MM.1S (cell line): ENCODE results near the gene CDH9.

ENCODE experiments used
- DNase-seq: peaks from one replicate; pipeline ENCODE4 v3.0.0-alpha.2; 2015
- H2AFZ ChIP-seq: fragments of 300-600 bp; sonication (generic); 2 replicates; pipeline ENCODE4 v1.6.0; 2016; ENCODE audit warnings: antibody characterized with exemption, low read length
- H3F3A ChIP-seq: fragments of 300-600 bp; sonication (generic); 2 replicates; pipeline ENCODE4 v1.6.1; 2016; ENCODE audit warnings: mild to moderate bottlenecking, antibody characterized with exemption, low read length, moderate library complexity, mixed read lengths; ENCODE audit not compliant: insufficient read depth
- H3K27ac ChIP-seq: fragments of 300-600 bp; sonication (generic); 2 replicates; pipeline ENCODE4 v1.5.1; 2016; ENCODE audit warnings: mild to moderate bottlenecking, low read length
- H3K27me3 ChIP-seq: fragments of 300-600 bp; sonication (generic); replicated peaks from 2 replicates; pipeline ENCODE4 v1.6.0; 2016; ENCODE audit warnings: low read length; ENCODE audit not compliant: insufficient read depth
- H3K36me3 ChIP-seq: fragments of 300-600 bp; sonication (generic); replicated peaks from 2 replicates; pipeline ENCODE4 v1.6.1; 2016; ENCODE audit warnings: mild to moderate bottlenecking, low read length, mixed read lengths; ENCODE audit not compliant: insufficient read depth
- H3K4me1 ChIP-seq: fragments of 300-600 bp; sonication (generic); 2 replicates; pipeline ENCODE4 v1.6.1; 2016; ENCODE audit warnings: low read length, mixed read lengths
- H3K4me2 ChIP-seq: fragments of 300-600 bp; sonication (generic); 2 replicates; pipeline ENCODE4 v1.6.0; 2016; ENCODE audit warnings: low read depth, low read length
- H3K4me3 ChIP-seq: fragments of 300-600 bp; sonication (generic); 2 replicates; pipeline ENCODE4 v1.5.1; 2016; ENCODE audit warnings: low read length, mixed read lengths
- H3K79me2 ChIP-seq: fragments of 300-600 bp; sonication (generic); 2 replicates; pipeline ENCODE4 v1.6.1; 2016; ENCODE audit warnings: mixed run types, low read length, mixed read lengths
- H3K9ac ChIP-seq: fragments of 300-600 bp; sonication (generic); 2 replicates; pipeline ENCODE4 v1.6.1; 2016; ENCODE audit warnings: low read length, mixed read lengths
- H3K9me2 ChIP-seq: fragments of 300-600 bp; sonication (generic); replicated peaks from 2 replicates; pipeline ENCODE4 v1.6.1; 2016; ENCODE audit warnings: mild to moderate bottlenecking, low read length, mixed read lengths; ENCODE audit not compliant: insufficient read depth
- H3K9me3 ChIP-seq: fragments of 300-600 bp; sonication (generic); replicated peaks from 2 replicates; pipeline ENCODE4 v1.6.1; 2016; ENCODE audit warnings: mild to moderate bottlenecking, low read length, mixed read lengths; ENCODE audit not compliant: insufficient read depth
- H4K20me1 ChIP-seq: fragments of 300-600 bp; sonication (generic); 2 replicates; pipeline ENCODE4 v1.6.1; 2016; ENCODE audit warnings: mild to moderate bottlenecking, low read length, moderate library complexity, mixed read lengths; ENCODE audit not compliant: insufficient read depth
- CTCF ChIP-seq: fragments of 300-600 bp; sonication (generic); IDR thresholded peaks from 2 replicates; pipeline ENCODE4 v1.5.1; 2016; ENCODE audit warnings: antibody characterized with exemption, low read length, mixed read lengths
- EZH2 ChIP-seq: fragments of 300-600 bp; sonication (generic); optimal IDR thresholded peaks from 2 replicates; pipeline ENCODE3; 2017; ENCODE audit warnings: low read depth, mild to moderate bottlenecking, antibody characterized with exemption, low read length, mixed read lengths
- EZH2phosphoT487 ChIP-seq: fragments of 300-600 bp; sonication (generic); IDR thresholded peaks from 2 replicates; pipeline ENCODE4 v1.6.1; 2018; ENCODE audit warnings: antibody characterized with exemption, low read length

The CDH9 gene

GRCh38 chr5:27041372-27041771 is 3.0 kb upstream of the CDH9 start:
- H3K4me2 ChIP-seq = no peak overlapping the region
- H3K9me3 ChIP-seq = no peaks in the 10 kb centered on the region
- TF ChIP-seq EZH2 (no peak), EZH2phosphoT487 (no peak), CTCF (no peak)
- H3K79me2 ChIP-seq = no peaks in the 10 kb centered on the region
- H3K4me1 ChIP-seq = no peaks in the 10 kb centered on the region
- H3K36me3 ChIP-seq = no peaks in the 10 kb centered on the region
- H4K20me1 ChIP-seq = no peaks in the 10 kb centered on the region
- no peak overlapping the region for H3K9ac ChIP-seq
- H3K27ac ChIP-seq = no peak overlapping the region
- no peaks in the 10 kb centered on the region for H3K9me2 ChIP-seq
- H3K27me3 ChIP-seq = no peaks in the 10 kb centered on the region
- no peak overlapping the region for H3K4me3 ChIP-seq
- no peaks in the 10 kb centered on the region for H3F3A ChIP-seq
- no peak overlapping the region for H2AFZ ChIP-seq
- DNase-seq = no peak

GRCh38 chr5:27034565-27034964 is 3.8 kb downstream of the CDH9 start:
- Histone ChIP-seq H3K9ac (no peak overlapping the region), H2AFZ (no peak overlapping the region), H3F3A (no peaks in the 10 kb centered on the region), H3K36me3 (no peaks in the 10 kb centered on the region), H3K4me3 (no peak overlapping the region), H3K4me2 (no peak overlapping the region), H4K20me1 (no peaks in the 10 kb centered on the region), H3K27me3 (no peaks in the 10 kb centered on the region), H3K9me3 (no peaks in the 10 kb centered on the region), H3K9me2 (no peaks in the 10 kb centered on the region), H3K27ac (no peak overlapping the region), H3K4me1 (no peaks in the 10 kb centered on the region), H3K79me2 (no peaks in the 10 kb centered on the region)
- TF ChIP-seq CTCF (no peak), EZH2phosphoT487 (no peak), EZH2 (no peak)
- DNase-seq = no peak

GRCh38 chr5:27026801-27027200 is 11.6 kb downstream of the CDH9 start:
- Histone ChIP-seq H3K36me3 (no peaks in the 10 kb centered on the region), H3K27ac (no peak overlapping the region), H3K4me1 (no peaks in the 10 kb centered on the region), H3K27me3 (no peaks in the 10 kb centered on the region), H3K9me2 (no peaks in the 10 kb centered on the region), H3F3A (no peaks in the 10 kb centered on the region), H3K4me3 (no peak overlapping the region), H3K9me3 (no peaks in the 10 kb centered on the region), H3K9ac (no peak overlapping the region), H3K4me2 (no peak overlapping the region), H3K79me2 (no peaks in the 10 kb centered on the region), H2AFZ (no peak overlapping the region), H4K20me1 (no peaks in the 10 kb centered on the region)
- DNase-seq = no peak
- TF ChIP-seq EZH2 (no peak), EZH2phosphoT487 (no peak), CTCF (no peak)
